SK-N-SH treated with all-trans-retinoic acid at 6 μM for 48 hours (cell line): ENCODE results near the gene DDX10.

Experiments
- ARNTL ChIP-seq: fragments of 450-650 bp; formaldehyde crosslinking; IDR thresholded peaks from 2 replicates; pipeline ENCODE4 v1.5.0; 2020; ENCODE audit warnings: low read depth, mild to moderate bottlenecking, moderate library complexity, borderline replicate concordance
- CSDC2 ChIP-seq: fragments of 250-450 bp; sonication (Bioruptor Pico); IDR thresholded peaks from 2 replicates; pipeline ENCODE4 v1.5.0; 2020; ENCODE audit warnings: mild to moderate bottlenecking, moderate library complexity
- ISL1 ChIP-seq: fragments of 250-450 bp; sonication (Bioruptor Pico); IDR thresholded peaks from 2 replicates; pipeline ENCODE4 v2.1.2; 2022; ENCODE audit warnings: mild to moderate bottlenecking, moderate library complexity
- ZNF565 ChIP-seq: fragments of 450-650 bp; formaldehyde crosslinking; conservative IDR thresholded peaks from 2 replicates; pipeline ENCODE4 v1.5.0; 2020; ENCODE audit warnings: low read depth, mild to moderate bottlenecking, moderate library complexity
- ZNF70 ChIP-seq: fragments of 450-650 bp; formaldehyde crosslinking; IDR thresholded peaks from 2 replicates; pipeline ENCODE4 v1.5.0; 2020; ENCODE audit warnings: mild to moderate bottlenecking, moderate library complexity
- ZNF8 ChIP-seq: fragments of 450-650 bp; formaldehyde crosslinking; IDR thresholded peaks from 2 replicates; pipeline ENCODE4 v1.5.0; 2020; ENCODE audit warnings: mild to moderate bottlenecking, moderate library complexity

GRCh38 chr11:108966978-108967377 lies 302.1 kb downstream of the DDX10 start:
- TF ChIP-seq ZNF565 (CRISPR knock-in tag) (no peak), ARNTL (CRISPR knock-in tag) (no peak), ISL1 (no peak), ZNF70 (CRISPR knock-in tag) (no peak), CSDC2 (CRISPR knock-in tag) (no peak), ZNF8 (CRISPR knock-in tag) (no peak)
